CD14-positive monocyte (primary cell): ENCODE data around the gene PSMB5. TPM values are rescaled to one million over a fixed set of nuclear protein-coding genes. Genes with fewer than 3 reads are reported as not detected.

ENCODE experiments used
- DNase-seq, 3 donors: peaks; one replicate each; pipeline ENCODE4 v3.0.0-alpha.2; 2011 to 2022
- H2AFZ ChIP-seq: 2 replicates; pipeline ENCODE4 v1.6.0; 2012; ENCODE audit warnings: mild to moderate bottlenecking, low read depth, low read length, inconsistent platforms; ENCODE audit not compliant: insufficient read depth, poor library complexity, severe bottlenecking
- H3K27ac ChIP-seq, 2 donors: 1 replicate in 1 of 2; 2 replicates in 1 of 2; pipeline ENCODE4 v1.5.1; 2012 to 2013; ENCODE audit warnings: low read length in 2 of 2, control low read depth in 1 of 2, inconsistent platforms in 1 of 2, low read depth in 1 of 2, mild to moderate bottlenecking in 1 of 2
- H3K27me3 ChIP-seq, 2 donors: one replicate each; pipeline versions ENCODE4 v1.6.0 to v1.6.1; 2011 to 2013; ENCODE audit warnings: low read length in 2 of 2; ENCODE audit not compliant: control insufficient read depth in 2 of 2, insufficient read depth in 2 of 2
- H3K36me3 ChIP-seq, 2 donors: replicated peaks in 1 of 2; 1 replicate in 1 of 2; 2 replicates in 1 of 2; pipeline versions ENCODE4 v1.5.1 to v1.6.1; 2012 to 2013; ENCODE audit warnings: low read length in 2 of 2, control low read depth in 1 of 2, inconsistent platforms in 1 of 2, mild to moderate bottlenecking in 1 of 2; ENCODE audit not compliant: insufficient read depth in 2 of 2, control insufficient read depth in 1 of 2
- H3K4me1 ChIP-seq, 2 donors: 1 replicate in 1 of 2; 2 replicates in 1 of 2; pipeline versions ENCODE4 v1.5.1 to v1.6.1; 2012 to 2013; ENCODE audit warnings: low read length in 2 of 2, control low read depth in 1 of 2, inconsistent platforms in 1 of 2, mild to moderate bottlenecking in 1 of 2, moderate library complexity in 1 of 2; ENCODE audit not compliant: insufficient read depth in 2 of 2, control insufficient read depth in 1 of 2
- H3K4me2 ChIP-seq: replicated peaks from 2 replicates; pipeline ENCODE3; 2012; ENCODE audit warnings: low read length, moderate library complexity, mild to moderate bottlenecking; ENCODE audit not compliant: poor library complexity, severe bottlenecking; ENCODE audit errors: extremely low read depth
- H3K4me3 ChIP-seq, 3 experiments: fragments of 200-600 bp in 1 of 3; sonication (generic) in 1 of 3; replicated peaks in 1 of 3; 1 replicate in 2 of 3; 2 replicates in 1 of 3; pipeline ENCODE4 v1.5.1; 2011 to 2013; ENCODE audit warnings: low read length in 3 of 3, mild to moderate bottlenecking in 3 of 3, control low read depth in 2 of 3, low read depth in 2 of 3, inconsistent platforms in 1 of 3, moderate library complexity in 1 of 3
- H3K79me2 ChIP-seq: 2 replicates; pipeline ENCODE4 v1.6.0; 2012; ENCODE audit warnings: mild to moderate bottlenecking, control low read depth, inconsistent platforms, low read length, moderate library complexity; ENCODE audit not compliant: insufficient read depth
- H3K9ac ChIP-seq: 2 replicates; pipeline ENCODE4 v1.6.0; 2017; ENCODE audit warnings: low read length, mild to moderate bottlenecking; ENCODE audit not compliant: insufficient read depth, poor library complexity, severe bottlenecking
- H3K9me3 ChIP-seq, 2 donors: replicated peaks in 1 of 2; 1 replicate in 1 of 2; 2 replicates in 1 of 2; pipeline versions ENCODE4 v1.5.1 to v1.6.1; 2012 to 2013; ENCODE audit warnings: low read length in 2 of 2, control low read depth in 1 of 2; ENCODE audit not compliant: control insufficient read depth in 1 of 2, insufficient read depth in 1 of 2
- H4K20me1 ChIP-seq: 2 replicates; pipeline ENCODE4 v1.6.0; 2012; ENCODE audit warnings: mild to moderate bottlenecking, low read length, control low read depth, moderate library complexity; ENCODE audit not compliant: insufficient read depth
- H3K27ac Mint-ChIP-seq, 7 donors: one replicate each; pipeline ENCODE4 v1.8.0; 2020; ENCODE audit warnings: mild to moderate bottlenecking in 7 of 7, mixed read lengths in 7 of 7, moderate library complexity in 6 of 7, inconsistent platforms in 2 of 7
- H3K27me3 Mint-ChIP-seq, 3 donors: one replicate each; pipeline ENCODE4 v1.8.0; 2021 to 2022; ENCODE audit warnings: low read depth in 3 of 3, mild to moderate bottlenecking in 3 of 3, mixed read lengths in 3 of 3, moderate library complexity in 3 of 3, inconsistent platforms in 1 of 3
- H3K36me3 Mint-ChIP-seq, 2 donors: one replicate each; pipeline ENCODE4 v1.8.0; 2020; ENCODE audit warnings: mixed read lengths in 2 of 2, inconsistent platforms in 1 of 2, mild to moderate bottlenecking in 1 of 2
- H3K4me1 Mint-ChIP-seq: one replicate; pipeline ENCODE4 v1.8.0; 2020; ENCODE audit warnings: mild to moderate bottlenecking, mixed read lengths
- H3K4me3 Mint-ChIP-seq, 2 donors: one replicate each; pipeline ENCODE4 v1.8.0; 2020; ENCODE audit warnings: mild to moderate bottlenecking in 2 of 2, mixed read lengths in 2 of 2, moderate library complexity in 1 of 2
- H3K9me3 Mint-ChIP-seq, 7 donors: one replicate each; pipeline ENCODE4 v1.8.0; 2020 to 2022; ENCODE audit warnings: mixed read lengths in 7 of 7, mild to moderate bottlenecking in 6 of 7, moderate library complexity in 6 of 7, inconsistent platforms in 2 of 7
- WGBS: methylation state at CpG from one replicate; pipeline ENCODE4 v1.1.5; 2013; ENCODE audit warnings: missing lambda C conversion rate; ENCODE audit not compliant: insufficient coverage; 5-methylcytosine and 5-hydroxymethylcytosine counted together
- intact Hi-C, 2 donors: fragments of 100-400 bp; cut with micrococcal nuclease; formaldehyde crosslinking; loops; one replicate each; pipeline versions ENCODE4 v1.15.0 to v1.15.1; 2023
- polyA plus RNA-seq, 3 donors: library from polyadenylated mRNA; depleted of rRNA in 1 of 3; unstranded in 2 of 3; stranded (reverse) in 1 of 3; fragments of 300-500 nt in 2 of 3; fragments of >200 nt in 1 of 3; fragmentation: Illumina TruSeq in 2 of 3; gene quantifications; 1 replicate in 2 of 3; 2 replicates in 1 of 3; pipeline ENCODE4 v1.2.3, GENCODE V29; 2012 to 2021
- TF ChIP-seq, protein P1 (sequence below): fragments of 200-600 bp; IDR thresholded peaks from one replicate; pipeline ENCODE4 v1.8.0; 2022; ENCODE audit warnings: antibody characterized with exemption, mild to moderate bottlenecking

Gene PSMB5
- polyA plus RNA-seq, 3 donors, result 16.8 to 61.8 (median 57.6) TPM

DNA sequence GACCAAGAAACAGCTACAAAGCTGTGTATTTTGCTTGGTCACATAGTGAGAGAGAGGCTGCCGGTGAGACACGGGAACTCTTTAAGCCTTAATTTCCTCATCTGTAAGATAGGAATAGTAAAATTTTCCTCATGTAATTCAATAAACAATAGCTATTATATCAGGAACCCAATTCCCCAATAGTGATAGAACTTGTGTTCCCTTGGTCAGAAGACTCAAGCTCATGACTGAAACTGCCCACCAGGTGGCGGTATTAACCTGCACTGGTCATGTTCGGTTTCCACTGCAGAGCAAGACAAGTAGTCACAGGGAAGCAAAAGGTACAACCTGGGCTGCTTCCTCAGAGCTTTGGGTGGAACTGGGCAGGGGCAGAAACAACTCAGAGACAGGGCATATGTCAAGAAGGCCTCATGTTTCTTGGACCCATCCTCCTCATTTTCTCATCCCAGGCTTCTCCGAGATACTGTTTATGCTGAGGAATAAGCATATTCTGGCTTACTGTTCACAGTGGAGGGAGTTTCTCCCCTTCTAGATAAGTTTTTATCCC is 48.1 kb downstream of the PSMB5 start:
- TF ChIP-seq, protein P1, sequence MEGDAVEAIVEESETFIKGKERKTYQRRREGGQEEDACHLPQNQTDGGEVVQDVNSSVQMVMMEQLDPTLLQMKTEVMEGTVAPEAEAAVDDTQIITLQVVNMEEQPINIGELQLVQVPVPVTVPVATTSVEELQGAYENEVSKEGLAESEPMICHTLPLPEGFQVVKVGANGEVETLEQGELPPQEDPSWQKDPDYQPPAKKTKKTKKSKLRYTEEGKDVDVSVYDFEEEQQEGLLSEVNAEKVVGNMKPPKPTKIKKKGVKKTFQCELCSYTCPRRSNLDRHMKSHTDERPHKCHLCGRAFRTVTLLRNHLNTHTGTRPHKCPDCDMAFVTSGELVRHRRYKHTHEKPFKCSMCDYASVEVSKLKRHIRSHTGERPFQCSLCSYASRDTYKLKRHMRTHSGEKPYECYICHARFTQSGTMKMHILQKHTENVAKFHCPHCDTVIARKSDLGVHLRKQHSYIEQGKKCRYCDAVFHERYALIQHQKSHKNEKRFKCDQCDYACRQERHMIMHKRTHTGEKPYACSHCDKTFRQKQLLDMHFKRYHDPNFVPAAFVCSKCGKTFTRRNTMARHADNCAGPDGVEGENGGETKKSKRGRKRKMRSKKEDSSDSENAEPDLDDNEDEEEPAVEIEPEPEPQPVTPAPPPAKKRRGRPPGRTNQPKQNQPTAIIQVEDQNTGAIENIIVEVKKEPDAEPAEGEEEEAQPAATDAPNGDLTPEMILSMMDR, result peak; percentile 86
- Histone ChIP-seq H3K9ac (no peak overlapping the region), H3K9me3 (no peaks in the 10 kb centered on the region), H2AFZ (no peak overlapping the region), H3K4me3 (no peak overlapping the region), H3K27me3 (peaks cover 6 to 8% of the 10 kb centered on the region in 2 donors), H3K36me3 (peaks cover 10 to 30% of the 10 kb centered on the region in 2 donors), H4K20me1 (no peaks in the 10 kb centered on the region), H3K4me1 (peaks cover 16 to 17% of the 10 kb centered on the region in 2 donors), H3K79me2 (no peaks in the 10 kb centered on the region), H3K4me2 (no peak overlapping the region), H3K27ac (no peak overlapping the region)
- no peak overlapping the region for H3K4me3 Mint-ChIP-seq
- peak; percentile 73 to 84 (median 81) for DNase-seq
- H3K27me3 Mint-ChIP-seq, result peaks cover 0 to 4% (median 4%) of the 10 kb centered on the region in 3 donors
- peaks cover 34 to 47% of the 10 kb centered on the region in 2 donors for H3K36me3 Mint-ChIP-seq
- H3K9me3 Mint-ChIP-seq, result peaks cover 0 to 4% (median 0%) of the 10 kb centered on the region in 7 donors
- 3% methylated on average over 2 of the region's 5 CpGs for WGBS
- no peak overlapping the region for H3K27ac Mint-ChIP-seq
- no peaks in the 10 kb centered on the region for H3K4me1 Mint-ChIP-seq
- intact Hi-C loops, result loop anchor here (1.0 to 10.0 kb wide), 3 partner anchors 52 to 72 kb away; no protein-coding TSS in a partner anchor

DNA sequence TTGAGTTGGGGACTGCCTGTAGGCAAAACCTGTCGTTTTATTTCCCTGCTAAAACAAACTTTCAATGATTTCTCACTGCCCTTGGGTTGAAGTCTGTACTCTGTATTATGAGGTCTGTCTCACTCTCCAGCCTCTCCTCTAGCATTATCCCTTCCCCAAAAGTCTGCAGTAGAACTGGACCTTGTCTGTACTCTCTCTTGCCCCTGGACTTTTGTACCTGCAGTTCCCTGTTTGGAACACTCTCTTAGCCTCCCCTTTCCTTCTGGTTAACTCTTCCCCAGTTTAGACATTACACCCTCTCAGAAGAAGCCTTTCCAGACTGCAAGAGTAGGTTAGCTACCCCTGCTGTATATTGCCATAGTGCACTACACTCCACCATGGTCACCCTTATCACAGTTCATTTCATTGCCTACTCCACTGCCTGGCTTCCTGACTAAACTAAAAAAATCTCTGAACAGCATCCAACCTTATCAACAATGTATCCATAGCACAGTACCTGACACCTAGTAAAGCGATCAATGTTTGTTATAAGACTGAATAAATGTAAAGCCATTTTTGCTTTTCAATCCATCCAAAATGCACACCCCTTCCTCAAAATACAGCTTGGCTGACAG is 48.7 kb downstream of the PSMB5 start:
- intact Hi-C loops, result loop anchor here (1.0 to 10.0 kb wide), 4 partner anchors 23 to 72 kb away; no protein-coding TSS in a partner anchor
- H3K4me3 Mint-ChIP-seq, result no peak overlapping the region

More for the DNA sequence above, 48.7 kb downstream of the PSMB5 start:
- H3K27ac Mint-ChIP-seq, result peak overlapping the region in 1 of 7 donors; percentile 10
- peaks cover 10 to 30% of the 10 kb centered on the region in 2 donors for H3K36me3 ChIP-seq
- peaks cover 21 to 23% of the 10 kb centered on the region in 2 donors for H3K4me1 ChIP-seq
- H2AFZ ChIP-seq, result no peak overlapping the region
- no peak overlapping the region for H3K4me3 ChIP-seq
- peaks cover 1% of the 10 kb centered on the region for H3K4me1 Mint-ChIP-seq
- H3K27me3 Mint-ChIP-seq, result peaks cover 0 to 8% (median 6%) of the 10 kb centered on the region in 3 donors
- no peak for DNase-seq
- no peak overlapping the region for H3K27ac ChIP-seq
- TF ChIP-seq, protein P1, result no peak
- H4K20me1 ChIP-seq, result no peaks in the 10 kb centered on the region
- H3K9me3 Mint-ChIP-seq, result peaks cover 0 to 4% (median 0%) of the 10 kb centered on the region in 7 donors
- H3K79me2 ChIP-seq, result no peaks in the 10 kb centered on the region
- H3K9me3 ChIP-seq, result peaks cover 0 to 3% of the 10 kb centered on the region in 2 donors
- peaks cover 12 to 14% of the 10 kb centered on the region in 2 donors for H3K27me3 ChIP-seq
- no peak overlapping the region for H3K9ac ChIP-seq
- H3K4me2 ChIP-seq, result no peak overlapping the region
- peaks cover 34 to 41% of the 10 kb centered on the region in 2 donors for H3K36me3 Mint-ChIP-seq
- WGBS, result no CpG with 5 or more reads among the region's 2 CpGs
